Frontal cortex (tissue), 4 donors: ENCODE measurements around the gene TTC29. TPM values are rescaled to one million over a fixed set of nuclear protein-coding genes. Genes with fewer than 3 reads are reported as not detected.
"Not testable (repeated sequence)": the region's sequence is repeated elsewhere in the genome, so short reads cannot be mapped to it uniquely, and the experiment has no call there.

ENCODE experiments used
- DNase-seq, 2 donors: peaks; one replicate each; pipeline ENCODE4 v3.0.0; 2012; ENCODE audit warnings: low spot score in 2 of 2
- FAIRE-seq: peaks from 2 replicates; lab custom pipeline; 2012; peaks lifted over from hg19 to GRCh38; lab: Jason Lieb, UNC
- total RNA-seq: library from RNA; depleted of rRNA; stranded (reverse); fragments of >200 nt; gene quantifications from one replicate; pipeline ENCODE4 v1.2.3, GENCODE V29; 2014
- donor health status: control.
- donor health status: control.
- donor health status: control.

TTC29 gene
- total RNA-seq, 1 donor from 2014 or later, result not detected

- FAIRE-seq, result no peak
- no peak for DNase-seq
Observed at GRCh38 chr4:146742416-146742815, 203.2 kb downstream of the TTC29 start.

- DNase-seq (no peak), FAIRE-seq (no peak)
Observed at GRCh38 chr4:146739182-146739581, 206.5 kb downstream of the TTC29 start.

- not testable (repeated sequence) for DNase-seq, FAIRE-seq
Observed at GRCh38 chr4:146723519-146723918, 222.1 kb downstream of the TTC29 start.

GRCh38 chr4:146709956-146710355 lies 235.7 kb downstream of the TTC29 start:
- FAIRE-seq (no peak), DNase-seq (no peak)

DNA sequence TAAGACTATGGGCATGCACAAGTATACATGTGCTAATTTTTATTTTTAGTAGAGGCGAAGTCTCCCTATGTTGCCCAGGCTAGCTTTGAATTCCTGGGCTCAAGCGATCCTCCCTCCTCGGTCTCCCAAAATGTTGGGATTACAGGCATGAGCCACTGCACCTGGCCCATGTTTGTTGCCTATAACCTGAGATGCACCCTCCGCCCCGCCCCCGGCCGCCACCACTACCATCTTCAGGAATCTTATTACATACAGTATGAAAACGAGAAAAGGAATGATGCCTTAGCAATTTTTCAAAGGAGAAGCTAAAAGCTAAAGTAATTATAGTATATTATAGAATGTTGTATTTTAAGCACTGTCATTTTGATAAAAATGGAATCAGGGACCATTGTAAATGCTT lies 245.8 kb downstream of the TTC29 start:
- DNase-seq, result no peak
- no peak for FAIRE-seq

DNA sequence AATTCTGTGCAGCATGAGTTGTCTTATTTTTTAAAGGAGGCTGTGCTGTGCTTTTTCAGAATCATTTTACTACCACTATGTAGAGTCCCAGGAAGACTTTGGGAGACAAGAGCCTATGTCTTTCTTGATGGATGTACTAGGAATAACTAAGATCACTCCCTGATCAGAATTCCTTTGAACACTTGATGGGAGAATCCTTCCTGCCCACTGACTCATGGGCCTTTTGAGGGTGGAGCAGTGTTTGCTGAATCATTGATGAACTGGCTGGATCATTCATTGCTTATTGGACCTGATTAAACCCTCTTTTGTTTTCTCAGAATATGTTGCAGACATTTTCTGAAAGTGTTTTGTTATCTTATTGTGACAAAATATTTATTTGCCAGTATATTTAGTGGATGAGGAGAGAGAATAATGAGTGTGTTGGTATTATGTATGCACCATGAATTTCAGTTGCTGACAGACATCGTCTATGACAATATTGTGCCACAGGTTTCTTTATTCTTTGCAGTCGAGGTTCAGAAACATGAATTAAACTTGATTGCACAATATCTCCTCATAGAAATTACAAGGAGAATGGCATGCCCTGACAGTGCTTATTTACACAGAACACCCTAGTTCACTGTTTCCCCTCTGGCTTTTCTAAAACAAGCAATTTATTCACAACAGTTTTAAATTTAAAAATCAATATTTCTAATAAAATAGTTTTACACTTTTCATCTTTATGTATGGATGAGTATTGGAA lies 270.7 kb downstream of the TTC29 start:
- FAIRE-seq (no peak), DNase-seq (no peak)

GRCh38 chr4:146663968-146664311 lies 281.7 kb downstream of the TTC29 start:
- not testable (repeated sequence) for DNase-seq, FAIRE-seq

GRCh38 chr4:146661367-146661766 lies 284.3 kb downstream of the TTC29 start:
- DNase-seq (no peak), FAIRE-seq (no peak)
